Measurements from ENCODE around the gene PLCXD3.

PLCXD3 gene

GRCh38 chr5:41371738-41372137 is 138.7 kb downstream of the PLCXD3 start:
- ChIA-PET POLR2A (no interaction called here), CTCF (interaction anchor here (1.0 kb wide), 1 partner anchor 12 kb away, joined by 3 read pairs; no protein-coding TSS in a partner anchor)
- H3K4me3 ChIP-seq (ENCODE audit: low read depth, low read length): no peak overlapping the region
- no peak for DNase-seq (ENCODE audit: low read depth, low spot score)
- TF ChIP-seq, protein P1, sequence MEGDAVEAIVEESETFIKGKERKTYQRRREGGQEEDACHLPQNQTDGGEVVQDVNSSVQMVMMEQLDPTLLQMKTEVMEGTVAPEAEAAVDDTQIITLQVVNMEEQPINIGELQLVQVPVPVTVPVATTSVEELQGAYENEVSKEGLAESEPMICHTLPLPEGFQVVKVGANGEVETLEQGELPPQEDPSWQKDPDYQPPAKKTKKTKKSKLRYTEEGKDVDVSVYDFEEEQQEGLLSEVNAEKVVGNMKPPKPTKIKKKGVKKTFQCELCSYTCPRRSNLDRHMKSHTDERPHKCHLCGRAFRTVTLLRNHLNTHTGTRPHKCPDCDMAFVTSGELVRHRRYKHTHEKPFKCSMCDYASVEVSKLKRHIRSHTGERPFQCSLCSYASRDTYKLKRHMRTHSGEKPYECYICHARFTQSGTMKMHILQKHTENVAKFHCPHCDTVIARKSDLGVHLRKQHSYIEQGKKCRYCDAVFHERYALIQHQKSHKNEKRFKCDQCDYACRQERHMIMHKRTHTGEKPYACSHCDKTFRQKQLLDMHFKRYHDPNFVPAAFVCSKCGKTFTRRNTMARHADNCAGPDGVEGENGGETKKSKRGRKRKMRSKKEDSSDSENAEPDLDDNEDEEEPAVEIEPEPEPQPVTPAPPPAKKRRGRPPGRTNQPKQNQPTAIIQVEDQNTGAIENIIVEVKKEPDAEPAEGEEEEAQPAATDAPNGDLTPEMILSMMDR (IDR thresholded peaks at IDR 0.05; ENCODE audit: insufficient read depth, low read length, missing control alignments): no peak

GRCh38 chr5:41370482-41370881 is 139.9 kb downstream of the PLCXD3 start:
- CTCF ChIA-PET: no interaction called here
- TF ChIP-seq, protein P1 (IDR thresholded peaks at IDR 0.05; ENCODE audit: insufficient read depth, low read length, missing control alignments): no peak
- no peak for DNase-seq (ENCODE audit: low read depth, low spot score)
- H3K4me3 ChIP-seq (ENCODE audit: low read depth, low read length): no peak overlapping the region
- POLR2A ChIA-PET: no interaction called here

DNA sequence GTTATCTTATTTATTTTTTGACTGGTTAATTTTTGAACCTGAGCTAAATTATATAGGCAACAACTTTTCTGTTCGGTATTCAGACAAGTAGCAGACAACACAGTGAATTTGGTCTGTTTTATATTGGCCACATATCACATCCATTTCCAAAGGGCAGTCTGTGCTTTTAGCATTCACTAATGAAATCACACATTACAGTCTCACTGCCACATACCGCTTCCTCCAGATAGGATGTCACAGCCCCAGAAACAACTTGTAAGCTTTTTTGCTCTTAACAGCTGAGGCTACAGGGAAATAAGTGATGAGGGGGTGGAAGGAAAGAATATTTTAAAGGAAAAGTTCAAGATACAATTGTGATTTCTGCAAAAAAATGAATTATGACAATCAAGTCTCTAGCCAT is 140.6 kb downstream of the PLCXD3 start:
- POLR2A ChIA-PET: no interaction called here
- CTCF ChIA-PET: no interaction called here

GRCh38 chr5:41368158-41368557 is 142.2 kb downstream of the PLCXD3 start:
- DNase-seq (ENCODE audit: low read depth, low spot score): no peak
- no peak overlapping the region for H3K4me3 ChIP-seq (ENCODE audit: low read depth, low read length)
- CTCF ChIA-PET: no interaction called here
- POLR2A ChIA-PET: no interaction called here
- TF ChIP-seq, protein P1 (IDR thresholded peaks at IDR 0.05; ENCODE audit: insufficient read depth, low read length, missing control alignments): no peak

More for the DNA sequence above, 140.6 kb downstream of the PLCXD3 start:
- no peak overlapping the region for H3K4me3 ChIP-seq (ENCODE audit: low read depth, low read length)
- TF ChIP-seq, protein P1 (IDR thresholded peaks at IDR 0.05; ENCODE audit: insufficient read depth, low read length, missing control alignments): no peak
- DNase-seq (ENCODE audit: low read depth, low spot score): no peak

GRCh38 chr5:41365369-41365768 is 145.0 kb downstream of the PLCXD3 start:
- ChIA-PET CTCF (no interaction called here), POLR2A (no interaction called here)
- no peak overlapping the region for H3K4me3 ChIP-seq (ENCODE audit: low read depth, low read length)
- TF ChIP-seq, protein P1 (IDR thresholded peaks at IDR 0.05; ENCODE audit: insufficient read depth, low read length, missing control alignments): no peak
- DNase-seq (ENCODE audit: low read depth, low spot score): no peak

GRCh38 chr5:41364346-41364745 is 146.1 kb downstream of the PLCXD3 start:
- ChIA-PET CTCF (interaction anchor here (1.0 kb wide), 1 partner anchor 276 kb away, joined by 3 read pairs; no protein-coding TSS in a partner anchor), POLR2A (no interaction called here)
- TF ChIP-seq, protein P1 (IDR thresholded peaks at IDR 0.05; ENCODE audit: insufficient read depth, low read length, missing control alignments): no peak
- H3K4me3 ChIP-seq (ENCODE audit: low read depth, low read length): no peak overlapping the region
- no peak for DNase-seq (ENCODE audit: low read depth, low spot score)
